Activated CD4-positive, alpha-beta T cell treated with anti-CD3 and anti-CD28 coated beads for 36 hours (primary cell): ENCODE results near the gene AHCTF1. TPM values are rescaled to one million over a fixed set of nuclear protein-coding genes. Genes with fewer than 3 reads are reported as not detected.
A peak's percentile ranks its signal among the peaks of the same experiment; 100 is the strongest.

Experiments used
- ATAC-seq: fragments of 200-7000 bp; cut with Tn5 transposase; one replicate; pipeline ENCODE4 v1.10.0; 2021; ENCODE audit warnings: mild to moderate bottlenecking, moderate library complexity
- CTCF ChIA-PET: fragments of 350-600 bp; sonication (Branson Sonifier 250); formaldehyde crosslinking; loops from one replicate; lab custom pipeline; 2021; ENCODE audit warnings: antibody characterized with exemption; lab: Charles Lee
- POLR2A ChIA-PET: fragments of 350-600 bp; sonication (Branson Sonifier 250); formaldehyde crosslinking; loops from one replicate; lab custom pipeline; 2021; ENCODE audit warnings: antibody characterized with exemption, inconsistent platforms; lab: Charles Lee
- DNase-seq: peaks from one replicate; pipeline ENCODE4 v3.0.0-alpha.2; 2020
- H3K27ac Mint-ChIP-seq: one replicate; pipeline ENCODE4 v1.8.0; 2021; ENCODE audit warnings: mixed read lengths
- H3K27me3 Mint-ChIP-seq: one replicate; pipeline ENCODE4 v1.8.0; 2021; ENCODE audit warnings: mixed read lengths
- H3K36me3 Mint-ChIP-seq: one replicate; pipeline ENCODE4 v1.8.0; 2021; ENCODE audit warnings: low read depth, mixed read lengths
- H3K4me1 Mint-ChIP-seq: one replicate; pipeline ENCODE4 v1.8.0; 2021; ENCODE audit warnings: mixed read lengths
- H3K4me3 Mint-ChIP-seq: one replicate; pipeline ENCODE4 v1.8.0; 2021; ENCODE audit warnings: mild to moderate bottlenecking, moderate library complexity, mixed read lengths
- H3K9me3 Mint-ChIP-seq: one replicate; pipeline ENCODE4 v1.8.0; 2021; ENCODE audit warnings: low read depth, mixed read lengths
- intact Hi-C, 2 experiments: fragments of 100-400 bp; cut with DNase I in 1 of 2; cut with micrococcal nuclease in 1 of 2; formaldehyde crosslinking; loops; one replicate each; pipeline versions ENCODE4 v1.14.2 to v1.15.1; 2022 to 2024; cut with DNase I, micrococcal nuclease
- total RNA-seq, 2 experiments: library from RNA; stranded (reverse); gene quantifications; one replicate each; pipeline ENCODE4 v1.2.3, GENCODE V29; 2021

AHCTF1 gene, protein sequence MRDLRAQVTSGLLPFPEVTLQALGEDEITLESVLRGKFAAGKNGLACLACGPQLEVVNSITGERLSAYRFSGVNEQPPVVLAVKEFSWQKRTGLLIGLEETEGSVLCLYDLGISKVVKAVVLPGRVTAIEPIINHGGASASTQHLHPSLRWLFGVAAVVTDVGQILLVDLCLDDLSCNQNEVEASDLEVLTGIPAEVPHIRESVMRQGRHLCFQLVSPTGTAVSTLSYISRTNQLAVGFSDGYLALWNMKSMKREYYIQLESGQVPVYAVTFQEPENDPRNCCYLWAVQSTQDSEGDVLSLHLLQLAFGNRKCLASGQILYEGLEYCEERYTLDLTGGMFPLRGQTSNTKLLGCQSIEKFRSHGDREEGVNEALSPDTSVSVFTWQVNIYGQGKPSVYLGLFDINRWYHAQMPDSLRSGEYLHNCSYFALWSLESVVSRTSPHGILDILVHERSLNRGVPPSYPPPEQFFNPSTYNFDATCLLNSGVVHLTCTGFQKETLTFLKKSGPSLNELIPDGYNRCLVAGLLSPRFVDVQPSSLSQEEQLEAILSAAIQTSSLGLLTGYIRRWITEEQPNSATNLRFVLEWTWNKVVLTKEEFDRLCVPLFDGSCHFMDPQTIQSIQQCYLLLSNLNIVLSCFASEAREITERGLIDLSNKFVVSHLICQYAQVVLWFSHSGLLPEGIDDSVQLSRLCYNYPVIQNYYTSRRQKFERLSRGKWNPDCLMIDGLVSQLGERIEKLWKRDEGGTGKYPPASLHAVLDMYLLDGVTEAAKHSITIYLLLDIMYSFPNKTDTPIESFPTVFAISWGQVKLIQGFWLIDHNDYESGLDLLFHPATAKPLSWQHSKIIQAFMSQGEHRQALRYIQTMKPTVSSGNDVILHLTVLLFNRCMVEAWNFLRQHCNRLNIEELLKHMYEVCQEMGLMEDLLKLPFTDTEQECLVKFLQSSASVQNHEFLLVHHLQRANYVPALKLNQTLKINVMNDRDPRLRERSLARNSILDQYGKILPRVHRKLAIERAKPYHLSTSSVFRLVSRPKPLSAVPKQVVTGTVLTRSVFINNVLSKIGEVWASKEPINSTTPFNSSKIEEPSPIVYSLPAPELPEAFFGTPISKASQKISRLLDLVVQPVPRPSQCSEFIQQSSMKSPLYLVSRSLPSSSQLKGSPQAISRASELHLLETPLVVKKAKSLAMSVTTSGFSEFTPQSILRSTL (N-terminal part only)
- 10 to 100 TPM; 38.8 to 54.4 TPM for total RNA-seq

DNA sequence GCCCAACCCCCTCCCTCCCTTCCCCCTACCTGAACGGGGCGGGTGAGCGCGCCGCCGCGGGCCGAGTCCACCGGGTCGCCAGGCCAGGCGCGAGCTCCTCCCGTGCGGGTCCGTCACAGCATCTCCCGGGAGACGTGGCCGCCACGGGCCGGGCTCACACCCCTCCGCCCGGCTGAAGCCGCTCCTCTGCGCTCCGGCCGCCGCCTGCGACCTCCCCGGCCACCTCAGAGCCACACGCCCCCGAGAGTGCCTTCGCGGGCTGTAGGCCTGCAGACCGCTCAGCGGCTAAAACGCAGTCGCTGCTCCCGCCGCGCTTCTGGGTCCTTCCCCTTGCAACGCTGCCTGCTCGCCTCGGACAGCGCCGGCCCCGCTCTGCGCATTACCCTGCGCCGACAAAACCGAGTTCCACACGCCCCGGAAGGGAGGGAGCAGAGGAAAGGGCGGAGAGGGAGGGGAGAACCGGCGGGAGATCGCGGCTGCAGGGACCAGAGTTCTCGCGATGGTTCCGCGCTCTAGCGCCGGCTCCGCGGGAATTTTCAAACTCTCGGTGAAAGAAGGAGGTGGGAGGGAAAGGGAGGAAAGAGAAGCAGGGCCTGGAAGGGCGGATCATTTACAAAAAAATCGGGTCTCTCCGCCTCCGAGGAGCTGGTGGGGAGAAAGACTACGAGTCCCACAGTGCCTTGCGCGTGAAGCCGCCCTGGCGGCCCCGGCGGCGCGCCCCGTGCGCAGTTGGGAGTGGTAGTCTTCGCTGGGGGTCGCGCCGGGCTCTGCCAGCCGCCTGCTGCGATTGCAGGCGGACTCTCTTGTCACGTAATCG lies at the start of gene AHCTF1:
Gene AHCTF1, minus strand, starts transcription at position 400 of the 817 bp plus-strand sequence. CDS start 13,578 bp downstream, outside the sequence.
- peaks cover 34% of the 10 kb centered on the region for H3K36me3 Mint-ChIP-seq
- ATAC-seq (peak; percentile 94), DNase-seq (peak; percentile 96)
- H3K4me3 Mint-ChIP-seq: peak within 1 kb of the TSS; percentile 97
- H3K27me3 Mint-ChIP-seq: no peaks in the 10 kb centered on the region
- ChIA-PET POLR2A (interaction anchor here (0.6 kb wide), 4 partner anchors 9 to 413 kb away, joined by 3 to 7 read pairs (median 4); no protein-coding TSS in a partner anchor), CTCF (interaction anchor here (1.1 kb wide), 1 partner anchor 28 kb away, joined by 3 read pairs; no protein-coding TSS in a partner anchor)
- H3K27ac Mint-ChIP-seq: peak within 1 kb of the TSS; percentile 94
- H3K9me3 Mint-ChIP-seq: no peaks in the 10 kb centered on the region
- peaks cover 28% of the 10 kb centered on the region for H3K4me1 Mint-ChIP-seq
- intact Hi-C loops: loop anchor here (1.0 to 10.0 kb wide), 13 partner anchors 55 to 1961 kb away; partner anchors contain the start of genes CNST (in 2 of the 2), TFB2M (in 2 of the 2), ZNF496 (in 2 of the 2) and ZNF669 (in 2 of the 2)

DNA sequence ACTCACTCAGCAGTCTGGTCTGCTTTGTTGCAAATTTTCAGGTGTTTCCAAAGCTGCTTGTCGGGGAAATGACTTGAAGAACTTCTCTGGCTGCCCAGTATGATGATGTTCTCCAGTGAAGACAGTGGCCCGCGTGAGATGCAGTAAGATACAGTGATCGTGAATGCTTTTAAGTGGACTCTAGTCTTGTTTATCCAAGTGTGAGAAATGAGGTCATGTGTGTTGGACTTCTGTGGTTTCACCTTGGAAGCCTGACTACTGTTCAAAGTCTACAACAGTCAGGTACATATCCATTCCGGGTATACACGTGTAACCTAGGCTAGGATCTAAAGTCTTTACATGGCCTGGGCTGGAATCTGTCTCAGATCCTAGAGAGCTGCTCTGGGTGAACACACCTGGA lies 47.0 kb upstream of the AHCTF1 start:
- Mint-ChIP-seq H3K4me3 (no peak overlapping the region), H3K4me1 (no peaks in the 10 kb centered on the region), H3K27me3 (no peaks in the 10 kb centered on the region), H3K9me3 (peaks cover 26% of the 10 kb centered on the region), H3K36me3 (peaks cover 8% of the 10 kb centered on the region), H3K27ac (no peak overlapping the region)
- intact Hi-C loops: no loop called here
- no peak for DNase-seq
- CTCF ChIA-PET: no interaction called here
- ATAC-seq: no peak
- POLR2A ChIA-PET: no interaction called here

DNA sequence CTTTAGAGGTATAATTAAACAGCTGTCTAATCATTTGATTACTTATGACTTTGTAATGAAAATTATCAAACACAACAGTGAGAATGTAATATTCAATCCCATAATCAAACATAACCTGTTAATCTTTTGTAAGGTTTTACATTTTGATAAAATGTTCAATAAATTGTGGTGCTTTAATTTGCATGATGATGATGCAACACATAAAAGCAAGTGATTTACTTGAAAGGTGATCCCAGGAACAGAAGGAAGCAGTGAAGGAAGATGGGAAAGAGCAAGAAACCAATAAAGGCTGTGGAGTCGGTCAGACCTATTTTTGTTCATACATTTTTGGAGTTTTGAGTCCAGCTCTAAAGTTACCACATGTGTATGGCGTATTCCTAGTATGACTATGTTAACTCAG lies 46.5 kb upstream of the AHCTF1 start:
- H3K4me1 Mint-ChIP-seq: no peaks in the 10 kb centered on the region
- no peak for ATAC-seq
- DNase-seq: no peak
- H3K27me3 Mint-ChIP-seq: no peaks in the 10 kb centered on the region
- CTCF ChIA-PET: no interaction called here
- POLR2A ChIA-PET: no interaction called here
- no peak overlapping the region for H3K27ac Mint-ChIP-seq
- peaks cover 8% of the 10 kb centered on the region for H3K36me3 Mint-ChIP-seq
- no peak overlapping the region for H3K4me3 Mint-ChIP-seq
- peaks cover 25% of the 10 kb centered on the region for H3K9me3 Mint-ChIP-seq
- intact Hi-C loops: no loop called here

DNA sequence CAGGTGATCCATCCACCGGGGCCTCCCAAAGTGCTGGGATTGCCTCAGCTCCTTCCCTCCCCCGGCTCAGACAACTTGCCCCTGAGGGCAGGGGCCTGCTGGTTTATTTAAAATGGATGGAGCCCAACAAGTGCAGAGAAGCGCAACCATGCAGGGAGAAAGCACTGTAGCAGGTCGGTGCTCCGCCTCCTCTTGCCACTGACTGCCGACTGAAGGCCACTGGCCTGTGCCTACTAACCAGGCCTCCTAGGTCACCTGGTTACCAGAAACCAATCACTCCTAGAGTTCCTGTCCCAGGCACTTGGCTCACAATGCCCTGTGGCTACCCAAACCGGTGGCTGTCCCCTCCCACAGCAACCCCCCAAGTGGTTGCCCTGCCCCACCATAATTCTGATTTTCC lies 40.2 kb upstream of the AHCTF1 start:
- ChIA-PET POLR2A (interaction anchor here (0.7 kb wide), 1 partner anchor 12 kb away, joined by 3 read pairs; no protein-coding TSS in a partner anchor), CTCF (interaction anchor here (0.6 to 2.4 kb wide), 9 partner anchors 11 to 833 kb away, joined by 3 to 8 read pairs (median 3); no protein-coding TSS in a partner anchor)
- ATAC-seq: no peak
- intact Hi-C loops: loop anchor here (1.0 to 2.0 kb wide), 3 partner anchors 65 to 283 kb away; no protein-coding TSS in a partner anchor
- Mint-ChIP-seq H3K36me3 (peaks cover 3% of the 10 kb centered on the region), H3K27ac (no peak overlapping the region), H3K9me3 (peaks cover 16% of the 10 kb centered on the region), H3K4me1 (no peaks in the 10 kb centered on the region), H3K27me3 (no peaks in the 10 kb centered on the region), H3K4me3 (no peak overlapping the region)
- no peak for DNase-seq

DNA sequence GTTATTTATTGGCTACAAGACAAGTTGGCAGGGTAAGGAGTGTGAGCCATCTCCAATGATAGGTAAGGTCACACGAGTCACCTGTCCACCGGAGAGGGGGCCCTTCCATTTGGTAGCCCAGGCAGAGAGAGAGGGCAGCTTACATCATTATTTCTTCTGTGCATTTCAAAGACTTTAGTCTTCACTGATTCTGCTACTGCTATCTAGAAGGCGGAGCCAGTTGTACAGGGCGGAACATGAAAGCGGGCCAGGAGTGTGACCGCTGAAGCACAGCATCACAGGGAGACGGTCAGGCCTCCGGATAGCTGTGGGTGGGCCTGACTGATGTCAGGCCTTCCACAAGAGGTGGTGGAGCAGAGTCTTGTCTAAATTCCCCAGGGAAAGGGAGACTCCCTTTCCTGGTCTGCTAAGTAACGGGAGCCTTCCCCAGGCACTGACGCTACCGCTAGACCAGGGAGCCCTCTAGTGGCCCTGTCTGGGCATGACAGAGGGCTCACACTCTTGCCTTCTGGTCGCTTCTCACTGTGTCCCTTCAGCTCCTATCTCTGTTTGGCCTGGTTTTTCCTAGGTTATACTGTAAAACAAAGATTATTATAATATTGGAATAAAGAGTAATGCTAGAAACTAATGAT lies 39.5 kb upstream of the AHCTF1 start:
- CTCF ChIA-PET: interaction anchor here (0.6 to 2.4 kb wide), 9 partner anchors 10 to 832 kb away, joined by 3 to 8 read pairs (median 3); no protein-coding TSS in a partner anchor
- H3K9me3 Mint-ChIP-seq: peaks cover 14% of the 10 kb centered on the region

DNA sequence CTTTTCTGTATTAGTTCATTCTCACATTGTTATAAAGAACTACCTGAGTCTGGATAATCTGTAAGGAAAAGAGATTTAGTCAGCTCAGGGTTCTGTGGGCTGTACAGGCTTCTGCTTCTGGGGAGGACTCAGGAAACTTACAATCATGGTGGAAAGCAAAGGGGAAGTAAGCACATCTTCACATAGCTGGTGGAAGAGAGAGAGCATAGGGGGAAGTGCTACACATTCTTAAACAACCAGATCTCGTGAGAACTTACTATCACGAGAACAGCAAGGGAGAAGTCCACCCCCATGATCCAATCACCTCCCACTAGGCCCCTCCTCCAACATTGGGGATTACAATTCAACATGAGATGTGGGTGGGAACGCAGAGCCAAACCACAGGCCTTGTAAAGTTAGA lies 37.9 kb upstream of the AHCTF1 start:
- DNase-seq: no peak
- intact Hi-C loops: loop anchor here (2.0 kb wide), 2 partner anchors 63 to 281 kb away; no protein-coding TSS in a partner anchor
- POLR2A ChIA-PET: no interaction called here
- no peak overlapping the region for H3K27ac Mint-ChIP-seq
- CTCF ChIA-PET: interaction anchor here (1.0 to 2.4 kb wide), 4 partner anchors 9 to 515 kb away, joined by 3 to 8 read pairs (median 3); no protein-coding TSS in a partner anchor
- no peak for ATAC-seq
- H3K4me1 Mint-ChIP-seq: no peaks in the 10 kb centered on the region
- peaks cover 14% of the 10 kb centered on the region for H3K9me3 Mint-ChIP-seq
- no peak overlapping the region for H3K4me3 Mint-ChIP-seq
- no peaks in the 10 kb centered on the region for H3K27me3 Mint-ChIP-seq
- H3K36me3 Mint-ChIP-seq: peaks cover 3% of the 10 kb centered on the region

More for the DNA sequence above, 39.5 kb upstream of the AHCTF1 start:
- Mint-ChIP-seq H3K4me1 (no peaks in the 10 kb centered on the region), H3K27me3 (no peaks in the 10 kb centered on the region), H3K4me3 (no peak overlapping the region), H3K27ac (no peak overlapping the region), H3K36me3 (peaks cover 3% of the 10 kb centered on the region)
- peak; percentile 71 for DNase-seq
- POLR2A ChIA-PET: no interaction called here
- intact Hi-C loops: loop anchor here (1.0 to 2.0 kb wide), 3 partner anchors 64 to 282 kb away; no protein-coding TSS in a partner anchor
- ATAC-seq: no peak

DNA sequence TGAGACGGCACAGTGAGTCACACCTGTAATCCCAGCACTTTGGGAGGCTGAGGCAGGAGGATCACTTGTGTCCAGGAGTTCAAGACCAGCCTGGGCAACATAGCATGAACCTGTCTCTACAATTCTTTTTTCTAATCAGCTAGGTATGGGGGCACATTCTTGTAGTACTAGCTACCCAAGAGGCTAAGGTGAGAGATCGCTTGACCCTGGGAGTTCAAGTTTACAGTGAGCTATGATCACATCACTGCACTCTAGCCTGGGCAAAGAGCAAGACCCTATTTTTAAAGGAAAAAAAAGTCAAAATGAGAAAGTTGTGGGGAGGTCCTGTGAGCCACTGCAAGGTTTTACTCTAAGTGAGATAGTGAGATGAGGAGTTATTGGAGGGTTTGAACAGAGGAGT lies 34.8 kb upstream of the AHCTF1 start:
- ATAC-seq (no peak), DNase-seq (no peak)
- no peak overlapping the region for H3K27ac Mint-ChIP-seq
- intact Hi-C loops: no loop called here
- peaks cover 3% of the 10 kb centered on the region for H3K36me3 Mint-ChIP-seq
- ChIA-PET CTCF (interaction anchor here (0.9 kb wide), 1 partner anchor 145 kb away, joined by 3 read pairs; no protein-coding TSS in a partner anchor), POLR2A (no interaction called here)
- no peak overlapping the region for H3K4me3 Mint-ChIP-seq
- peaks cover 14% of the 10 kb centered on the region for H3K9me3 Mint-ChIP-seq
- no peaks in the 10 kb centered on the region for H3K4me1 Mint-ChIP-seq
- peaks cover 3% of the 10 kb centered on the region for H3K27me3 Mint-ChIP-seq

DNA sequence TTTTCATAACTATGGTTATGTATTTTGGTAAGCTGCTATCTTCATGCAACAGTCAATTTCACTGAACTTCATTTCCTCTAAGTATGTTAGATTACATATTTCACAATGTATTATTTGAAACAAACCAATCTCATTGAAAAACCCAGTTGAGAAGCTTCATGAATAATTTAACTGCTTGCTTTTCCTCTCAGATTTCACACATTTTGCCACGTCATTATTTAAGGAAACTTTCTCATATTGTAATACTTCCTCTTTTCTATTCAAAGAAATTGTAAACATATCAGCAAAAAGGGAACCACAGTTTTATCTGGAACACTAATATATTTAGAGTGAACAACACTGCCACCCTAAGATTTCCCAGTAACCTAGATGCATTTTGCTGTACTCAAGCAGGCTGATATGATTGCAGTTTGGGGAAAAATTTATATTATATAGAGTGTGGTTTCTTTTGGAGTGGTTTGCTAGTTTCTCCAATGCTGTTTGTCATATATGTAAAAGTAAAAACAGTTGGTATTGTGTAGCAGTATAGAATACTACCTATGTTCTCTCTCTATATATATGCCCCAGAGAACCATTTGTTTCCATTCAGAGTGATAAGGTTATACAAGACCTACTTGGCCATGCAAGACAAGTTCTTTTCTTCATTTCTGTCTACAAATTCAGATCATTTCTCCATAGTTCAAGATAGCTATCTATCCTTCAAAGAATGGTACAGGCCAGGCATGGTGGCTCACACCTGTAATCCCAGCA lies 28.4 kb upstream of the AHCTF1 start:
- no peaks in the 10 kb centered on the region for H3K9me3 Mint-ChIP-seq
- ATAC-seq: peak; percentile 57
- CTCF ChIA-PET: interaction anchor here (0.9 to 1.8 kb wide), 3 partner anchors 11 to 98 kb away, joined by 3 to 8 read pairs (median 3); partner anchors contain the start of gene AHCTF1
- H3K4me3 Mint-ChIP-seq: no peak overlapping the region
- peaks cover 3% of the 10 kb centered on the region for H3K27me3 Mint-ChIP-seq
- peaks cover 6% of the 10 kb centered on the region for H3K4me1 Mint-ChIP-seq
- H3K36me3 Mint-ChIP-seq: no peaks in the 10 kb centered on the region
- DNase-seq: no peak
- intact Hi-C loops: no loop called here
- POLR2A ChIA-PET: interaction anchor here (0.5 kb wide), 1 partner anchor 12 kb away, joined by 3 read pairs; no protein-coding TSS in a partner anchor
- peak overlapping the region; percentile 69 for H3K27ac Mint-ChIP-seq

DNA sequence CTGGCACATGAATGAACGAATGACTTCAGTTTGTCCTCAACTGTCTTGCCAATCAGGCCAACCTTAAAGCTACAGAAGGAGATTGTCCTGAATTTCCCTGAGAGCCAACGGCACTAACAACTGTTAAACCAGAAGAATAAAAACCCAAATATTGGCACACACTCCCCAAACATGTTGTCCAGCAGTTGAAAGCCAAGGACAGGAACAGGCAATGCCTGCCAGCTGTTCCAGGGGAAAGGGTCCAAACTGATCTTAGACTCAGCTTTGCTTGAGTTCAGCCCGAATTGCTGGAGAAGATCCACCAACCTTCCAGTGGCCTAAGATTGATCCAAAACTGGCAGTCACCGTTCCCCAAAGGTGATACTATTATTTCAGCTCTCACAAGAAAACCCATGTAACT lies 22.4 kb upstream of the AHCTF1 start:
- no peaks in the 10 kb centered on the region for H3K9me3 Mint-ChIP-seq

More for the DNA sequence above, 22.4 kb upstream of the AHCTF1 start:
- no peaks in the 10 kb centered on the region for H3K4me1 Mint-ChIP-seq
- DNase-seq: no peak
- no peaks in the 10 kb centered on the region for H3K27me3 Mint-ChIP-seq
- no peak for ATAC-seq
- no peak overlapping the region for H3K4me3 Mint-ChIP-seq
- ChIA-PET POLR2A (no interaction called here), CTCF (interaction anchor here (0.8 kb wide), 1 partner anchor 10 kb away, joined by 3 read pairs; no protein-coding TSS in a partner anchor)
- no peaks in the 10 kb centered on the region for H3K36me3 Mint-ChIP-seq
- intact Hi-C loops: no loop called here
- H3K27ac Mint-ChIP-seq: no peak overlapping the region
